Measurements from ENCODE around the gene OBSCN. TPM values are rescaled to one million over a fixed set of nuclear protein-coding genes. Genes with fewer than 3 reads are reported as not detected.

The OBSCN gene
- total and polyA plus RNA-seq, 4 donors: 0.54 to 5.6 (median 2.7) TPM

- no peak for TF ChIP-seq JUND (IDR thresholded peaks at IDR 0.05)
- no peak for TF ChIP-seq RAD21 (IDR thresholded peaks at IDR 0.05)
- TF ChIP-seq GABPA (IDR thresholded peaks at IDR 0.05 in 1 of 2, conservative IDR thresholded peaks at IDR 0.05 in 1 of 2): no peak
- no peak for TF ChIP-seq HNF4A (conservative IDR thresholded peaks at IDR 0.05)
- TF ChIP-seq, protein P1, sequence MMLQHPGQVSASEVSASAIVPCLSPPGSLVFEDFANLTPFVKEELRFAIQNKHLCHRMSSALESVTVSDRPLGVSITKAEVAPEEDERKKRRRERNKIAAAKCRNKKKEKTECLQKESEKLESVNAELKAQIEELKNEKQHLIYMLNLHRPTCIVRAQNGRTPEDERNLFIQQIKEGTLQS (IDR thresholded peaks at IDR 0.05): no peak
- no peak for TF ChIP-seq HNF4G (IDR thresholded peaks at IDR 0.05)
- TF ChIP-seq SP1 (IDR thresholded peaks at IDR 0.05): no peak
- TF ChIP-seq RXRA (IDR thresholded peaks at IDR 0.05): no peak
- TF ChIP-seq EGR1 (IDR thresholded peaks at IDR 0.05; ENCODE audit: low read depth in 2 of 2): no peak
- TF ChIP-seq NR2F2 (IDR thresholded peaks at IDR 0.05): no peak
- no peak for TF ChIP-seq FOXA1 (IDR thresholded peaks at IDR 0.05)
- TF ChIP-seq, protein P2, sequence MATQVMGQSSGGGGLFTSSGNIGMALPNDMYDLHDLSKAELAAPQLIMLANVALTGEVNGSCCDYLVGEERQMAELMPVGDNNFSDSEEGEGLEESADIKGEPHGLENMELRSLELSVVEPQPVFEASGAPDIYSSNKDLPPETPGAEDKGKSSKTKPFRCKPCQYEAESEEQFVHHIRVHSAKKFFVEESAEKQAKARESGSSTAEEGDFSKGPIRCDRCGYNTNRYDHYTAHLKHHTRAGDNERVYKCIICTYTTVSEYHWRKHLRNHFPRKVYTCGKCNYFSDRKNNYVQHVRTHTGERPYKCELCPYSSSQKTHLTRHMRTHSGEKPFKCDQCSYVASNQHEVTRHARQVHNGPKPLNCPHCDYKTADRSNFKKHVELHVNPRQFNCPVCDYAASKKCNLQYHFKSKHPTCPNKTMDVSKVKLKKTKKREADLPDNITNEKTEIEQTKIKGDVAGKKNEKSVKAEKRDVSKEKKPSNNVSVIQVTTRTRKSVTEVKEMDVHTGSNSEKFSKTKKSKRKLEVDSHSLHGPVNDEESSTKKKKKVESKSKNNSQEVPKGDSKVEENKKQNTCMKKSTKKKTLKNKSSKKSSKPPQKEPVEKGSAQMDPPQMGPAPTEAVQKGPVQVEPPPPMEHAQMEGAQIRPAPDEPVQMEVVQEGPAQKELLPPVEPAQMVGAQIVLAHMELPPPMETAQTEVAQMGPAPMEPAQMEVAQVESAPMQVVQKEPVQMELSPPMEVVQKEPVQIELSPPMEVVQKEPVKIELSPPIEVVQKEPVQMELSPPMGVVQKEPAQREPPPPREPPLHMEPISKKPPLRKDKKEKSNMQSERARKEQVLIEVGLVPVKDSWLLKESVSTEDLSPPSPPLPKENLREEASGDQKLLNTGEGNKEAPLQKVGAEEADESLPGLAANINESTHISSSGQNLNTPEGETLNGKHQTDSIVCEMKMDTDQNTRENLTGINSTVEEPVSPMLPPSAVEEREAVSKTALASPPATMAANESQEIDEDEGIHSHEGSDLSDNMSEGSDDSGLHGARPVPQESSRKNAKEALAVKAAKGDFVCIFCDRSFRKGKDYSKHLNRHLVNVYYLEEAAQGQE (IDR thresholded peaks at IDR 0.05): no peak
- TF ChIP-seq FOXA2 (IDR thresholded peaks at IDR 0.05): no peak
- no peak overlapping the region for H3K9ac ChIP-seq (ENCODE audit: low read depth in 1 of 2, low read length in 2 of 2)
- H3K36me3 ChIP-seq (ENCODE audit: control insufficient read depth in 4 of 4, insufficient read depth in 3 of 4, low read depth in 1 of 4, low read length in 3 of 4): no peaks in the 10 kb centered on the region
- H3K27ac ChIP-seq (ENCODE audit: low read depth in 1 of 2, low read length in 2 of 2): no peak overlapping the region
- no peaks in the 10 kb centered on the region for H3K27me3 ChIP-seq (ENCODE audit: control insufficient read depth in 4 of 4, insufficient read depth in 4 of 4, low read length in 3 of 4)
- H3K4me3 ChIP-seq (ENCODE audit: low read depth in 1 of 3, low read length in 3 of 3): no peak overlapping the region
- no peak for DNase-seq (ENCODE audit: low spot score)
- H3K9me3 ChIP-seq (ENCODE audit: control insufficient read depth in 4 of 4, low read length in 3 of 4): peaks cover 1 to 11% (median 8%) of the 10 kb centered on the region in 4 donors
- no peaks in the 10 kb centered on the region for H3K4me1 ChIP-seq (ENCODE audit: control insufficient read depth in 4 of 4, insufficient read depth in 4 of 4, low read length in 3 of 4)
- 73% methylated on average over 2 of the region's 2 CpGs for WGBS
Measured at GRCh38 chr1:228198977-228199590, 8.8 kb upstream of the OBSCN start.

DNA sequence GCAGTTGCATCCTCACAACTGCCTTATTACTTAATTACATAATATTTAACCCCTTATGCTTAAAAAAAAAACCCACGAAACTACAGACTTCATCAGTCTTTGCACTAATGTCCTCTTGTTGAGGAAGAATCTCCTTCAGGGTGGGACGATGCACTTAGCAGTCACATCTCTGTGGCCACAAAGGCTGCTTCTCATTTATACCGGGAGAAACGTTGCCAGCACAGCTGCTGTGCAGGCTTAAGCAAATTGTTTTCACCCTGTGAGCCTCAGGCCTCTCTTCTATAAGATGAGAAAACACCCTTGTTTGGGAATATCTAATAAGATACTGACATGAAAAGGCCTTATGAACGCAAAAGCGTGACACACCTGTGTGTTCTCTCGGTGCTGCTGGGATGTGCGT lies 2.9 kb upstream of the OBSCN start:
- Histone ChIP-seq H3K9ac (ENCODE audit: low read depth in 1 of 2, low read length in 2 of 2) (no peak overlapping the region), H3K9me3 (ENCODE audit: control insufficient read depth in 4 of 4, low read length in 3 of 4) (peaks cover 0 to 2% (median 0%) of the 10 kb centered on the region in 4 donors), H3K27me3 (ENCODE audit: control insufficient read depth in 4 of 4, insufficient read depth in 4 of 4, low read length in 3 of 4) (no peaks in the 10 kb centered on the region), H3K4me1 (ENCODE audit: control insufficient read depth in 4 of 4, insufficient read depth in 4 of 4, low read length in 3 of 4) (no peaks in the 10 kb centered on the region), H3K4me3 (ENCODE audit: low read depth in 1 of 3, low read length in 3 of 3) (no peak overlapping the region), H3K27ac (ENCODE audit: low read depth in 1 of 2, low read length in 2 of 2) (no peak overlapping the region), H3K36me3 (ENCODE audit: control insufficient read depth in 4 of 4, insufficient read depth in 3 of 4, low read depth in 1 of 4, low read length in 3 of 4) (no peaks in the 10 kb centered on the region)
- DNase-seq (ENCODE audit: low spot score): no peak
- TF ChIP-seq, protein P3, sequence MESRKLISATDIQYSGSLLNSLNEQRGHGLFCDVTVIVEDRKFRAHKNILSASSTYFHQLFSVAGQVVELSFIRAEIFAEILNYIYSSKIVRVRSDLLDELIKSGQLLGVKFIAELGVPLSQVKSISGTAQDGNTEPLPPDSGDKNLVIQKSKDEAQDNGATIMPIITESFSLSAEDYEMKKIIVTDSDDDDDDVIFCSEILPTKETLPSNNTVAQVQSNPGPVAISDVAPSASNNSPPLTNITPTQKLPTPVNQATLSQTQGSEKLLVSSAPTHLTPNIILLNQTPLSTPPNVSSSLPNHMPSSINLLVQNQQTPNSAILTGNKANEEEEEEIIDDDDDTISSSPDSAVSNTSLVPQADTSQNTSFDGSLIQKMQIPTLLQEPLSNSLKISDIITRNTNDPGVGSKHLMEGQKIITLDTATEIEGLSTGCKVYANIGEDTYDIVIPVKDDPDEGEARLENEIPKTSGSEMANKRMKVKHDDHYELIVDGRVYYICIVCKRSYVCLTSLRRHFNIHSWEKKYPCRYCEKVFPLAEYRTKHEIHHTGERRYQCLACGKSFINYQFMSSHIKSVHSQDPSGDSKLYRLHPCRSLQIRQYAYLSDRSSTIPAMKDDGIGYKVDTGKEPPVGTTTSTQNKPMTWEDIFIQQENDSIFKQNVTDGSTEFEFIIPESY (IDR thresholded peaks at IDR 0.05): no peak
- TF ChIP-seq JUND (IDR thresholded peaks at IDR 0.05) (no peak), TAF1 (conservative IDR thresholded peaks at IDR 0.05) (no peak), SP1 (IDR thresholded peaks at IDR 0.05) (no peak), CTCF (IDR thresholded peaks at IDR 0.05; ENCODE audit: low read depth, low read length, missing input control) (no peak), FOXA1 (IDR thresholded peaks at IDR 0.05) (no peak), GABPA (IDR thresholded peaks at IDR 0.05 in 1 of 2, conservative IDR thresholded peaks at IDR 0.05 in 1 of 2) (no peak), FOXA2 (IDR thresholded peaks at IDR 0.05) (no peak), NR2F2 (IDR thresholded peaks at IDR 0.05) (no peak)
- TF ChIP-seq, protein P2 (IDR thresholded peaks at IDR 0.05): no peak
- TF ChIP-seq, protein P1 (IDR thresholded peaks at IDR 0.05): no peak
- WGBS: 73% methylated on average over 8 of the region's 8 CpGs
